Epithelial cell of prostate (primary cell): ENCODE data around the gene MYB.
"Not testable (repeated sequence)": the region's sequence is repeated elsewhere in the genome, so short reads cannot be mapped to it uniquely, and the experiment has no call there.

Experiments
- DNase-seq: peaks from one replicate; pipeline ENCODE4 v3.0.0-alpha.2; 2011; ENCODE audit warnings: low read depth, low spot score
- H3K27ac ChIP-seq: fragments of 450-650 bp; 2 replicates; pipeline ENCODE4 v1.5.1; 2017; ENCODE audit warnings: mild to moderate bottlenecking

MYB gene

GRCh38 chr6:135243871-135244796 lies 63.0 kb downstream of the MYB start:
- H3K27ac ChIP-seq, result peak overlapping the region; percentile 10
- peak; percentile 60 for DNase-seq

- no peak for DNase-seq
- H3K27ac ChIP-seq, result peak overlapping the region; percentile 10
Measured at GRCh38 chr6:135244805-135245204, 63.7 kb downstream of the MYB start.

GRCh38 chr6:135246412-135247012 lies 65.4 kb downstream of the MYB start:
- not testable (repeated sequence) for H3K27ac ChIP-seq, DNase-seq

- H3K27ac ChIP-seq, result no peak overlapping the region
- no peak for DNase-seq
Measured at GRCh38 chr6:135250234-135250633, 69.1 kb downstream of the MYB start.

DNA sequence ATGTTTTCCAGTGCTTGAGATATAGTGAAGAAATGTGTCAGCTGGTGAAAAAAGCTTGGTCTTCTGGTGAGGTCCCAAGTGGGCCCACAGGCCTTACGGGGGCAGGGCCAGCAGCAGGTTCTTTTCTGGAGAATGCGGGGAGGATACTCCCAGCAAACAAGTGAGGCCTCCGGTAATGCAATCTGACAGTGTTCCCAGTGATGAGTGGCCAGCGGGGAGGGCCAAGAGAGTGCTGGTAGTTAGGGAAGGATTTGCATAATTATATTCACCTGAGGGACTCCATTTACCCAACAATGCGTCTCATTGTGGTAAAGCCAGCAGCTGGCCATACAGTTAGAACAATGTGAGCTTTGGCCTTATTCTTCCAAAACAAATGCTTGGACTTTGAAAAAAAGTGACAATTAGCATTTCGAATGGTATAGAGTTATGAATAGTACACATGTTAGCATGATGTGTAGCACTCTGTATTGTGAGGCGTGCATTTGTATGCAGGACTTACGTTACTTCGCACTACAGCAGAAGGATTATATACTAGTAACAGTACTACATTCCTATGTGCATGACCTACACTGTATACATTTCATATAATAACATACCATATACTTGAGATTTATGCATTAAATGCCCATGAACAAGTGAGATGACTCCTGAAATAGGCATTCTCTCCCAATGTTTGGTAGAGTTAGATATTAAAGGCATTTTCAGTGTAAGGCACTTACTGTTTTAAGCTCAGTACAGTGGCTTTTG lies 69.8 kb downstream of the MYB start:
- no peak for DNase-seq
- no peak overlapping the region for H3K27ac ChIP-seq

GRCh38 chr6:135251498-135252441 lies 70.7 kb downstream of the MYB start:
- H3K27ac ChIP-seq, result no peak overlapping the region
- DNase-seq, result no peak

- DNase-seq, result no peak
- H3K27ac ChIP-seq, result no peak overlapping the region
Measured at GRCh38 chr6:135254471-135254870, 73.4 kb downstream of the MYB start.

DNA sequence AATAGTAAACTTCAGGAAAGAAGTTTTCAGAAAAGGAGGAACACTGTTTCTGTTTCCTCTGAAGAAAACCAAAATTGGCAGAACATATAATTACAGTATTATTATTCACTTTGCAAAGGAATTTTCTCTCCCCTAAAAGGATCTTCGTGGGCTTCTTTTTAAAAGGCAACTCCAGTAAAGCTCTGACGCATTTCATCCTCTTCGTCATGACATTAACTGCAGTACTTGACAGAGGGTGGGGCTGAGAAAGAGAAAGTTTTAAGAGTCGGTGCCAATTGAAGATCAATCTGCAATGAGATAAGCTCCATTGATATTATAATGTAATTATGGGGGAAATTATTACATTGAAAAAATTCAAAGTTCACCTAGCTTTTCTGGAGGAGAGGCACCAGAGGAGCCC lies 75.8 kb downstream of the MYB start:
- no peak for DNase-seq
- H3K27ac ChIP-seq, result no peak overlapping the region

DNA sequence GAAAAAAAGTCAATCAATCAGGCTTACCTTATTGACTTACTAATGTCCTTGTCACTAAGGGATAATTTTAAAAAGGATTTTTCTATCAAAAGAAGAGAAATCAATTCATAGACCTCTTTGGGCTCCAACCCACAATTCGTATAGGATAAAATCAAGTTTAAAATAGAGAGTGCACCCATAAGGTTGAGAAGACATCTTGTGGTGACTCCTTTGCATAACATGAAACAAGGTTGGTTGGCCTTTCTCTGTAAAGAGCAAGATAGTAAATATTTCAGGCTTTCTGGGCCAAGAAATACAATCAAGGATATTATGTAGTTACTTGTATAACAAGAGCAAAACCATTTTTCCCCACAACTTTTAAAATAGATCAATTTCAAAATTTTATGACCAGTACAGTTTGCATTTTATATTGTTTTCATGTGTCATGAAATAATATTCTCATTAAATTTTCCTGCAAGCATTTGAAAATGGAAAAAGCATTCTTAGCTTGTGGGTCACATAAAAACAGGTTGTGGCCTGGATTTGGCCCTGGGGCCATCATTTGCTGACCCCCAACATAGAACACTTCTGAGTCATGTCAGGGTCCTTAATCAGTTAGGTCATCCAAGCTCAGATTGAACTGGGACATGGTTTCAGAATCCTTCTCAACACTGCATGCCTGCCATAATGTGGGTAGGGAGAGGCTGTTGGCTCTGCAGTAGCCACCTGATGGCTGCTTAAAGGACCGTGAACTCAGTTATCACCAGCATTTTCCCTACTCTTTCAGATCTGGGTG lies 76.7 kb downstream of the MYB start:
- DNase-seq, result no peak

GRCh38 chr6:135258970-135259369 lies 77.9 kb downstream of the MYB start:
- no peak overlapping the region for H3K27ac ChIP-seq
- DNase-seq, result no peak

More for the DNA sequence above, 76.7 kb downstream of the MYB start:
- no peak overlapping the region for H3K27ac ChIP-seq

DNA sequence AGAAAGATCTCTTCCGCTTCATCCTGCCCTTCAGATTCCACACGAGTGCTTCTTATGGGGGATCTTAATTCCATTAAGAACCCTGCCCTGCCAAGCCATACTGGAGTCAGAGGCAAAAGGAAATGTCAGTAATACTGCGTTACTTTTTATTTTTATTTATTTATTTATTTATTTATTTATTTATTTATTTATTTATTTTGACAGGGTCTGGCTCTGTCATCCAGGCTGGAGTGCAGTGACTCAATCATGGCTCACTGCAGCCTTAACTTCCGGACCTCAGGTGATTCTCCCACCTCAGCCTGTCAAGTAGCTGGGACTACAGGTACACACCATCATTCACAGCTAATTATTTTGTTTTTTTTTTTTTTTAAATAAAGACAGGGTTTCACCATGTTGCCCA lies 79.5 kb downstream of the MYB start:
- H3K27ac ChIP-seq, result no peak overlapping the region
- DNase-seq, result no peak

GRCh38 chr6:135261872-135262725 lies 81.0 kb downstream of the MYB start:
- no peak for DNase-seq
- H3K27ac ChIP-seq, result no peak overlapping the region

DNA sequence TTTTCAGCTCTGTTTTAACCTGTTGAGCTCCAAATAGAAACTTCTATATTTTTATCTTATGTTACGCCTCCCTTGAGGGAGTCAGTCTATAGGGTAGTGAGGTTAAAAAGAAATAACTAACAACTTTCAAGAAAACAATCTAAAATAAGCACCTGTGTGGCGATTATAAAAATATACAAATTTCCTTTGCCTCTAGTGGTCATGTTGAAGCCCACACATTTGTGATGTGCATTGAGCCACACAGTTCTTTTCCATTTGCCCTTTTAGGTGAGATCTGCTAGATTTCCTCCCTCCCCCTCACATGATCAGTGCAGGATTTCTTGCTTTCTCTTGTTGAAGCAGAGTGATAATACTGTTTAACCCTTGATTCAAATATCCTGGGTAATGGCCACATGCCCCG lies 84.2 kb downstream of the MYB start:
- H3K27ac ChIP-seq, result no peak overlapping the region
- DNase-seq, result no peak

- H3K27ac ChIP-seq, result no peak overlapping the region
- no peak for DNase-seq
Measured at GRCh38 chr6:135266675-135267074, 85.6 kb downstream of the MYB start.

GRCh38 chr6:135267085-135267484 lies 86.0 kb downstream of the MYB start:
- no peak overlapping the region for H3K27ac ChIP-seq
- no peak for DNase-seq

DNA sequence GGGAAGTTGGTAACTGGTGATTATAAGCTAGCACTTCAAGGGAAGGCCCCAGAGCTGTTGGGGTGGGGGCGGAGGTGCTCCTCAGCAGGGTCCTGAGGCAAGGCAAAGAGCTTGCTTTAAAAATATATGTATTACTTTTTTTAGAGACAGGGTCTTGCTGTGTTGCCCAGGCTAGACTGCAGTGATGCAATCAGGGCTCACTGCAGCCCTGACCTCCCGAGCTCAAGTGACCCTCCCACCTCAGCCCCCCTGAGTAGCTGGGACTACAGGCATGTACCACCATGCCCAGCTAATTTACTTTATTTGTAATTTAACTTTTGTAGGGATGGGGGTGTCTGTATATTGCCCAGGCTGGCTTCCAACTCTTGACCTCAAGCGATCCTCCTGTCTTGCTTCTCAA lies 87.2 kb downstream of the MYB start:
- no peak for DNase-seq

GRCh38 chr6:135268740-135269139 lies 87.6 kb downstream of the MYB start:
- no peak for DNase-seq

More for the DNA sequence above, 87.2 kb downstream of the MYB start:
- no peak overlapping the region for H3K27ac ChIP-seq

More at GRCh38 chr6:135268740-135269139, 87.6 kb downstream of the MYB start:
- H3K27ac ChIP-seq, result no peak overlapping the region
